BE2C (cell line): ENCODE measurements around the gene HMGN2.

Source experiments
- DNase-seq: peaks from one replicate; pipeline ENCODE4 v3.0.0-alpha.2; 2020
- H3K27me3 ChIP-seq: fragments of 250-450 bp; sonication (Bioruptor Pico); 2 replicates; pipeline ENCODE4 v1.5.1; 2020; ENCODE audit warnings: mild to moderate bottlenecking
- H3K36me3 ChIP-seq: fragments of 250-450 bp; sonication (Bioruptor Pico); 2 replicates; pipeline ENCODE4 v1.5.1; 2020; ENCODE audit warnings: mild to moderate bottlenecking
- H3K4me1 ChIP-seq: fragments of 250-450 bp; sonication (Bioruptor Pico); 2 replicates; pipeline ENCODE4 v1.5.1; 2020
- H3K4me3 ChIP-seq: 2 replicates; pipeline ENCODE4 v1.5.1; 2011; ENCODE audit warnings: low read depth, low read length
- H3K9me3 ChIP-seq: fragments of 250-450 bp; sonication (Bioruptor Pico); 2 replicates; pipeline ENCODE4 v1.5.1; 2020
- CTCF ChIP-seq: IDR thresholded peaks from 2 replicates; pipeline ENCODE4 v1.5.1; 2012; ENCODE audit warnings: mild to moderate bottlenecking, low read depth, low read length

Gene HMGN2

GRCh38 chr1:26478988-26479387 lies 6.7 kb downstream of the HMGN2 start:
- Histone ChIP-seq H3K9me3 (no peaks in the 10 kb centered on the region), H3K4me3 (no peak overlapping the region), H3K36me3 (peaks cover 34% of the 10 kb centered on the region), H3K4me1 (no peaks in the 10 kb centered on the region), H3K27me3 (no peaks in the 10 kb centered on the region)
- TF ChIP-seq CTCF: no peak
- no peak for DNase-seq

- DNase-seq: no peak
- Histone ChIP-seq H3K4me1 (no peaks in the 10 kb centered on the region), H3K4me3 (no peak overlapping the region), H3K27me3 (no peaks in the 10 kb centered on the region), H3K36me3 (peaks cover 5% of the 10 kb centered on the region; the same call in 1 of the 2 replicates), H3K9me3 (no peaks in the 10 kb centered on the region)
- TF ChIP-seq CTCF: no peak
Observed at GRCh38 chr1:26482921-26483320, 10.7 kb downstream of the HMGN2 start.

- DNase-seq: no peak
- Histone ChIP-seq H3K36me3 (peaks cover 2% of the 10 kb centered on the region; the same call in 1 of the 2 replicates), H3K9me3 (no peaks in the 10 kb centered on the region), H3K27me3 (no peaks in the 10 kb centered on the region), H3K4me1 (no peaks in the 10 kb centered on the region), H3K4me3 (no peak overlapping the region)
- TF ChIP-seq CTCF: no peak
Observed at GRCh38 chr1:26483980-26484379, 11.7 kb downstream of the HMGN2 start.

- Histone ChIP-seq H3K36me3 (no peaks in the 10 kb centered on the region), H3K4me3 (no peak overlapping the region), H3K27me3 (no peaks in the 10 kb centered on the region), H3K4me1 (no peaks in the 10 kb centered on the region), H3K9me3 (no peaks in the 10 kb centered on the region)
- no peak for TF ChIP-seq CTCF
- DNase-seq: no peak
Observed at GRCh38 chr1:26490155-26490554, 17.9 kb downstream of the HMGN2 start.

- Histone ChIP-seq H3K4me3 (no peak overlapping the region), H3K36me3 (no peaks in the 10 kb centered on the region), H3K4me1 (no peaks in the 10 kb centered on the region), H3K27me3 (no peaks in the 10 kb centered on the region), H3K9me3 (no peaks in the 10 kb centered on the region)
- TF ChIP-seq CTCF: no peak
- no peak for DNase-seq
Observed at GRCh38 chr1:26493267-26493666, 21.0 kb downstream of the HMGN2 start.

- DNase-seq: no peak
- Histone ChIP-seq H3K9me3 (no peaks in the 10 kb centered on the region), H3K4me3 (no peak overlapping the region), H3K36me3 (no peaks in the 10 kb centered on the region), H3K4me1 (no peaks in the 10 kb centered on the region), H3K27me3 (no peaks in the 10 kb centered on the region)
- no peak for TF ChIP-seq CTCF
Observed at GRCh38 chr1:26493938-26494337, 21.7 kb downstream of the HMGN2 start.
